Measurements from ENCODE around the gene DOCK1.

The DOCK1 gene

GRCh38 chr10:127151981-127152699, 246.9 kb downstream of the DOCK1 start:
- no peak for DNase-seq (ENCODE audit: low spot score)
- TF ChIP-seq CTCF (IDR thresholded peaks at IDR 0.05; ENCODE audit: borderline replicate concordance, control extremely low read depth, extremely low read depth, insufficient read depth, missing control alignments), result no peak
- in situ Hi-C loops (cut with MboI; ENCODE audit: low sequenced_read_pairs, unreplicated experiment), result no loop called here

DNA sequence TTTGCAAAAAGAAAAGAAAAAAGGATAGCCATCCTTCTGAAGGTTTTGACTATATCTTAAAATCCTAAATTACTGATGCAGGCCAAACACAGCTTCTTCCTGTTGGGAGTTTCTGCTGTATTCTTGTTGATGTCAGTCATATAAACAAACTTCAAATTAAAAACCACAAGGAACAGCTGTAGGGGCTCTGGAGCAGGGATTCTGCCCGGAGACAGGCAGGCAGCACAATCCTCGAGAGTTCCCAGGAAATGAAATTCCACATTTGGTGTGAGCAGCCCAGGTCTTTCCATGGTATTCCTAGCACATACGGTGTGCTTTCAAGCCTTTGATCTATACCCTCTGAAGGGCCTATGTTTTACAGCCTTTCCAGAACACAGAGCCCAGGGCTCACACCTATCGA, 248.0 kb downstream of the DOCK1 start:
- in situ Hi-C loops (cut with MboI; ENCODE audit: low sequenced_read_pairs, unreplicated experiment), result no loop called here
- no peak for DNase-seq (ENCODE audit: low spot score)
- no peak for TF ChIP-seq CTCF (IDR thresholded peaks at IDR 0.05; ENCODE audit: borderline replicate concordance, control extremely low read depth, extremely low read depth, insufficient read depth, missing control alignments)

GRCh38 chr10:127154831-127155620, 249.8 kb downstream of the DOCK1 start:
- in situ Hi-C loops (cut with MboI; ENCODE audit: low sequenced_read_pairs, unreplicated experiment), result no loop called here
- DNase-seq (ENCODE audit: low spot score), result no peak
- TF ChIP-seq CTCF (IDR thresholded peaks at IDR 0.05; ENCODE audit: borderline replicate concordance, control extremely low read depth, extremely low read depth, insufficient read depth, missing control alignments), result no peak

- in situ Hi-C loops (cut with MboI; ENCODE audit: low sequenced_read_pairs, unreplicated experiment), result no loop called here
- TF ChIP-seq CTCF (IDR thresholded peaks at IDR 0.05; ENCODE audit: borderline replicate concordance, control extremely low read depth, extremely low read depth, insufficient read depth, missing control alignments), result no peak
- DNase-seq (ENCODE audit: low spot score), result no peak
Measured at GRCh38 chr10:127157089-127157488, 251.9 kb downstream of the DOCK1 start.

GRCh38 chr10:127157506-127158200, 252.4 kb downstream of the DOCK1 start:
- TF ChIP-seq CTCF (IDR thresholded peaks at IDR 0.05; ENCODE audit: borderline replicate concordance, control extremely low read depth, extremely low read depth, insufficient read depth, missing control alignments), result no peak
- in situ Hi-C loops (cut with MboI; ENCODE audit: low sequenced_read_pairs, unreplicated experiment), result no loop called here
- DNase-seq (ENCODE audit: low spot score), result no peak

DNA sequence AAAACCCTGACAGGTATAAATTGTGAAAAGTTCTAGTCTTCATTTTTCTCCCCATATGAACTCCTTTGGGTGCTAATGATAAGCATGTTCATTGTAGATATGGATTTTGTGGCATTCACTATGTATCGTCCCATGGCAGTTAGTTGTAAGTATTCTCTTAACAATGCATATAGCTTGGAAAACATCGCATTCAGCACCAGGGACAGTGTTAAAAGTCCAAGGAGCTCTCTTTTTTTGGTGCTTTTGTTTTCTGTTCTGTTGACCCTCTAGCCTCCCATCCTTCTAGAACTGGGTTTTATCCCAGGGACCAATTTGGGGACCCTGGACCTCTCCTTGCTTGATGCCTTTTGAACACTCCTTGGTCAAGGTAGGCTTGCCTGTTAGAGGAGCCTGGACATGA, 253.4 kb downstream of the DOCK1 start:
- no peak for DNase-seq (ENCODE audit: low spot score)
- in situ Hi-C loops (cut with MboI; ENCODE audit: low sequenced_read_pairs, unreplicated experiment), result no loop called here
- TF ChIP-seq CTCF (IDR thresholded peaks at IDR 0.05; ENCODE audit: borderline replicate concordance, control extremely low read depth, extremely low read depth, insufficient read depth, missing control alignments), result no peak
